Hair follicular keratinocyte (primary cell): ENCODE data around the gene GRIN1. TPM values are rescaled to one million over a fixed set of nuclear protein-coding genes. Genes with fewer than 3 reads are reported as not detected.

Source experiments
- total RNA-seq: library from RNA; depleted of rRNA; stranded (reverse); fragments of >200 nt; gene quantifications from 2 replicates; pipeline ENCODE4 v1.2.3, GENCODE V29; 2015

The GRIN1 gene
- 0.04 and 0.23 TPM in 2 replicates for total RNA-seq

GRCh38 chr9:137138722-137139467 lies at the start of gene GRIN1:
TSS of gene GRIN1 (plus strand) at chr9:137139154. CDS start at chr9:137139487, 333 bp downstream.

GRCh38 chr9:137114613-137115393 lies 24.2 kb upstream of the GRIN1 start, which contains the start of gene DPP7:
TSS of gene DPP7 (minus strand) at chr9:137114733. CDS start at chr9:137114713, 20 bp downstream.

GRCh38 chr9:137169896-137170358 lies 31.0 kb downstream of the GRIN1 start, which contains the start of gene LRRC26:
TSS of gene LRRC26 (minus strand) at chr9:137170051. CDS start at chr9:137169943, 108 bp downstream.

DNA sequence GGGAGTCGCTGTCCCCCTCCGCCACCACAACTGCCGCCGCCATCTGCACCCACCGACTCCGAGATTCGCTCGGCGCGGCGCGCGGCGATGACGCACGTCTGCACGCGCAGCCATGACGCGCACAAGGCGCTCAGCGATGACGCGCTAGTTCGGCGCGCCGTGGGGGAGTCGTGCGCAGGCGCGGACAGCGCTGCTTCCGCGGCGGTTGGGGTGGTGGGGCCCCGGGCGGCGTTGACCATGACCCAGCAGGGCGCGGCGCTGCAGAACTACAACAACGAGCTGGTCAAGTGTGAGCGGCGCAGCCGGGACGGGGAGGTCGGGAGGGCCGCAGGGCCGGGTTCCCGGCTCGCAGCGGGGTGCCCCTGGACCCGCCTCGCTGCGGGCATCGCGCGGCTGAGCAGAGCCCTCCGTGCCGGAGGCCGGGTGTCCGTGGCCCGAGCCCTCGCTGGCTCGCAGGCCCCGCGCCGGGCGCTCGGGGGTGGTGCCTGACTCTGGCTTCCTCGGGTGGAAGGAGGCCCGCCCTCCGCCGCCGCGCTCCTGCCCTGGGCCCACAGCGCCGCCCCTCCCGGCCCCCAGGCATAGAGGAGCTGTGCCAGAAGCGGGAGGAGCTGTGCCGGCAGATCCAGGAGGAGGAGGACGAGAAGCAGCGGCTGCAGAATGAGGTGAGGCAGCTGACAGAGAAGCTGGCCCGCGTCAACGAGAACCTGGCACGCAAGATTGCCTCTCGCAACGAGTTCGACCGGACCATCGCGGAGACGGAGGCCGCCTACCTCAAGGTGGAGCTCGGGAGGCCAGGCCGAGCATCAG lies 49.7 kb downstream of the GRIN1 start, which contains the start of the genes ANAPC2 and SSNA1:
Gene ANAPC2 (minus strand): TSS at position 71 of the 807 bp plus-strand sequence. CDS start 28 bp downstream, at position 43.
Gene SSNA1 (plus strand): TSS at position 187 of the 807 bp plus-strand sequence. CDS start 51 bp downstream, at position 238.

DNA sequence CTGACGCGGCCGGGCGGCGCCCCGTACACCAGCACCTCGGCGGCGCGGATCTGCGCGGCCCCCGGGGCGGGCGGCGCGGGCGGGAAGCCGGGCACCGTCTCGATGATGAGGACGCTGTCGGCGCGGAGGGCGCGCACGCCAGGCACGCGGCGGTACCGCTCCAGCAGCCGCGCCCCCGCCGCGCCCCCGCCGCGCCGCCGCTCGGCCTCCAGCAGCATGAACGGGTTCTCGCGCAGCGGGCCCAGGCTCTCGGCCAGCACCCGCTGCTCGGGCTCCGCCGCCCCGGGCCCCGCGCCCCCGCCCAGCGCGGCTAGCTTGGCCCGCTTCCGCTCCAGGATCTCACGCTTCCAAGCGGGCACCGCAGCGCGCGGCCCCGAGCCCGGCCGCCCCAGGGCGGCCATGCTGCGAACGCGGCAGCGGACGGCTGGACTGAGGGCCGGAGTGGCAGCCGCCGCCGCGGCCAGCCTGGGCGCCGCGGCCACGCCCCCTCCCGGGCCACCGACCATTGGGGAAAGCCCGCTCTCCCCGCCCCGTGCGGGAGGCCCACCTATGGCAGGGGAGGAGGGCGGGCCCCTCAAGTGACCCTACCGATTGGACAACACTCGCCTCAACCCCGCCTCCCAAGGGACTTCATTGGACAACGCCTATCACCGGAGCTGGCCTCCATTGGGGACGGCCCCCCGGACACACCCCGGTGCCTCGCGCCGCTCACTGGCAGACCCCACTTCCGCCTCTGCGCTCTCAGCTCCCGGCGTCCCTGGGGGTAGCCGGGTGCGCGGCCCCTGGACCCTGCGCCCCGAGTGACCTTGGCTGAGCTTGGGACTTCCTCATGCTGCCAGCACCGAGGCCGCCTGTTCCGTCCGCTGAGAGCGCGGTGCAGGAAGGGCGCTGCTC lies 61.6 kb downstream of the GRIN1 start, which contains the start of gene TPRN:
Gene TPRN (minus strand): TSS at position 431 of the 894 bp plus-strand sequence. CDS start 30 bp downstream, at position 401.

DNA sequence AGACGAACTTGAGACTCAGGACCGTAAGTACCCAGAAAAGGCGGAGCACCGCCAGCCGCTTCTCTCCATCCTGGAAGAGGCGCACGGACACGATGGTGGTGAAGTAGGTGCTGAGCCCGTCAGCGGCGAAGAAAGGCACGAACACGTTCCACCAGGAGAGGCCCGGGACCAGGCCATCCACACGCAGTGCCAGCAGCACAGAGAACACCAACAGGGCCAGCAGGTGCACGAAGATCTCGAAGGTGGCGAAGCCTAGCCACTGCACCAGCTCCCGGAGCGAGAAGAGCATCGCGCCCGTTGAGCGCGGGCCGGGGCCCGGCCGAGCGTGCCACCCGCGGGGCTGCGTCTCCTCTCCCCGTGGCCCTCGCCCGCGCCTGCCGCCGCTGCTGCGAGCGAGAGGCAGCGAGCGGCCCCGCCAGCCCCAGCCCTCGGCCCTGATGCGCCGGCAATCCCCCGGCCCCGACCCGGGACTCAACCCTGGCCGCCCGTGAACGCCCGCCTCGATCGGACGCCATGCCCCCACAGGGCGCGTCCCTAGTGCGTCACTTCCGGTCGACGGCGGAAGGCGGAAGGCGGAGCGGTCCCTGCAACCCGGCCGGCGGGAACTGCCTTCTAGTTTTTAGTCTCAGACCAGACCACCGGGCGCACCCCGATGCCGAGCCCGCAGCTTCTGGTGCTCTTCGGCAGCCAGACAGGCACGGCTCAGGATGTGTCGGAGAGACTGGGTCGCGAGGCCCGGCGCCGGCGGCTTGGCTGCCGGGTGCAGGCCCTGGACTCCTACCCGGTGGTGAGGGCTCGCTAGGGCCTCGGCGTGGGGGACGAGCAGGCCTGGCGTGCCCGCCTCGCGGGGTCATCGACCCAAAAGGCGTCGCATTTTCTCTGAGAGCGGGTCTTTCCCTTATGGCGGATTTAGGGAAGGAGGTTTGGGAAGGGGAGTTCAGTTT lies 66.4 kb downstream of the GRIN1 start, which contains the start of the genes NDOR1 and TMEM203:
Gene NDOR1 (plus strand): TSS at position 575 of the 944 bp plus-strand sequence. CDS start 78 bp downstream, at position 653.
Gene TMEM203 (minus strand): TSS at position 523 of the 944 bp plus-strand sequence. CDS start 234 bp downstream, at position 289.

Other genes with a start within 250 kb of the GRIN1 start
- 149 and 155 TPM in 2 replicates for gene FBXW5, start 194.4 kb upstream of the GRIN1 start, total RNA-seq
- gene C8G, start 193.9 kb upstream of the GRIN1 start, total RNA-seq = not detected in 2 replicates
- gene LCN12, start 186.9 kb upstream of the GRIN1 start, total RNA-seq = not detected in 2 replicates
- not detected in 2 replicates for gene PTGDS, start 161.7 kb upstream of the GRIN1 start, total RNA-seq
- gene LCNL1, start 156.2 kb upstream of the GRIN1 start, total RNA-seq = not detected in 2 replicates
- gene PAXX, start 146.7 kb upstream of the GRIN1 start, total RNA-seq = 45.6 and 54.8 TPM in 2 replicates
- 3.3 and 8.7 TPM in 2 replicates for gene CLIC3, start 142.6 kb upstream of the GRIN1 start, total RNA-seq
- 0.95 and 5.2 TPM in 2 replicates for gene ABCA2, start 110.9 kb upstream of the GRIN1 start, total RNA-seq
- gene FUT7, start 107.1 kb upstream of the GRIN1 start, total RNA-seq = not detected in 2 replicates
- gene NPDC1, start 93.0 kb upstream of the GRIN1 start, total RNA-seq = 2.9 and 9.0 TPM in 2 replicates
- 0.11 and 0.39 TPM in 2 replicates for gene ENTPD2, start 85.1 kb upstream of the GRIN1 start, total RNA-seq
- 4.0 and 10.3 TPM in 2 replicates for gene SAPCD2, start 68.6 kb upstream of the GRIN1 start, total RNA-seq
- gene UAP1L1, start 61.6 kb upstream of the GRIN1 start, total RNA-seq = 1.2 and 3.8 TPM in 2 replicates
- 63.0 and 80.3 TPM in 2 replicates for gene MAN1B1, start 52.2 kb upstream of the GRIN1 start, total RNA-seq
- 25.3 and 29.1 TPM in 2 replicates for gene DPP7, start 24.4 kb upstream of the GRIN1 start, total RNA-seq
- not detected in 2 replicates for gene LRRC26, start 30.9 kb downstream of the GRIN1 start, total RNA-seq
- gene TMEM210, start 32.9 kb downstream of the GRIN1 start, total RNA-seq = not detected in 2 replicates
- 8.4 and 11.1 TPM in 2 replicates for gene ANAPC2, start 49.4 kb downstream of the GRIN1 start, total RNA-seq
- 95.3 and 137 TPM in 2 replicates for gene SSNA1, start 49.5 kb downstream of the GRIN1 start, total RNA-seq
- gene TPRN, start 61.6 kb downstream of the GRIN1 start, total RNA-seq = 4.9 and 6.7 TPM in 2 replicates
- gene TMEM203, start 66.5 kb downstream of the GRIN1 start, total RNA-seq = 29.0 and 40.6 TPM in 2 replicates
- gene NDOR1, start 66.5 kb downstream of the GRIN1 start, total RNA-seq = 9.0 and 11.4 TPM in 2 replicates
- 0.23 TPM in 1 of 2 replicates, not detected in the other for gene RNF208, start 83.1 kb downstream of the GRIN1 start, total RNA-seq
- 0.70 and 1.4 TPM in 2 replicates for gene CYSRT1, start 86.0 kb downstream of the GRIN1 start, total RNA-seq
- gene RNF224, start 88.3 kb downstream of the GRIN1 start, total RNA-seq = 0.15 TPM in 1 of 2 replicates, not detected in the other
- gene SLC34A3, start 91.7 kb downstream of the GRIN1 start, total RNA-seq = not detected in 2 replicates
- 439 and 1,151 TPM in 2 replicates for gene TUBB4B, start 102.1 kb downstream of the GRIN1 start, total RNA-seq
- gene STPG3, start 112.1 kb downstream of the GRIN1 start, total RNA-seq = not detected in 2 replicates
- gene NELFB, start 116.2 kb downstream of the GRIN1 start, total RNA-seq = 45.1 and 51.7 TPM in 2 replicates
- 17.8 and 24.2 TPM in 2 replicates for gene TOR4A, start 138.6 kb downstream of the GRIN1 start, total RNA-seq
- 1.1 and 2.2 TPM in 2 replicates for gene NRARP, start 163.1 kb downstream of the GRIN1 start, total RNA-seq